Measurements from ENCODE around the gene WNT16.
"Not testable (repeated sequence)": the region's sequence is repeated elsewhere in the genome, so short reads cannot be mapped to it uniquely, and the experiment has no call there.

WNT16 gene

GRCh38 chr7:121328508-121329190 is at the start of gene WNT16:
Gene WNT16 (plus strand): TSS chr7:121329000. CDS start chr7:121329293, 293 bp downstream.
- no peak for DNase-seq

GRCh38 chr7:121279060-121279620 is 49.7 kb upstream of the WNT16 start:
- DNase-seq = no peak

- no peak for DNase-seq
These were observed 49.0 kb upstream of the WNT16 start for GRCh38 chr7:121279822-121280221.

- DNase-seq = no peak
These were observed 48.1 kb upstream of the WNT16 start for GRCh38 chr7:121280656-121281055.

GRCh38 chr7:121282129-121282528 is 46.7 kb upstream of the WNT16 start:
- no peak for DNase-seq

- DNase-seq = no peak
These were observed 43.6 kb upstream of the WNT16 start for GRCh38 chr7:121285066-121285667.

- DNase-seq = no peak
These were observed 42.6 kb upstream of the WNT16 start for GRCh38 chr7:121286186-121286585.

- DNase-seq = no peak
These were observed 41.8 kb upstream of the WNT16 start for GRCh38 chr7:121286742-121287734.

- DNase-seq = no peak
These were observed 39.9 kb upstream of the WNT16 start for GRCh38 chr7:121288894-121289293.

GRCh38 chr7:121289930-121290329 is 38.9 kb upstream of the WNT16 start:
- DNase-seq = not testable (repeated sequence)

- no peak for DNase-seq
These were observed 34.3 kb upstream of the WNT16 start for GRCh38 chr7:121294448-121294992.

- no peak for DNase-seq
These were observed 31.0 kb upstream of the WNT16 start for GRCh38 chr7:121297843-121298242.

- DNase-seq = no peak
These were observed 30.0 kb upstream of the WNT16 start for GRCh38 chr7:121298831-121299239.

- no peak for DNase-seq
These were observed 27.9 kb upstream of the WNT16 start for GRCh38 chr7:121300685-121301420.

GRCh38 chr7:121301446-121302213 is 27.2 kb upstream of the WNT16 start:
- no peak for DNase-seq

GRCh38 chr7:121302214-121302745 is 26.5 kb upstream of the WNT16 start:
- no peak for DNase-seq

- DNase-seq = no peak
These were observed 25.2 kb upstream of the WNT16 start for GRCh38 chr7:121303422-121304101.

GRCh38 chr7:121304102-121304658 is 24.6 kb upstream of the WNT16 start:
- DNase-seq = no peak

GRCh38 chr7:121305109-121305508 is 23.7 kb upstream of the WNT16 start:
- DNase-seq = no peak

GRCh38 chr7:121306565-121306964 is 22.2 kb upstream of the WNT16 start:
- DNase-seq = no peak
